ENCODE measurements around the gene VPS50.

VPS50 gene, protein sequence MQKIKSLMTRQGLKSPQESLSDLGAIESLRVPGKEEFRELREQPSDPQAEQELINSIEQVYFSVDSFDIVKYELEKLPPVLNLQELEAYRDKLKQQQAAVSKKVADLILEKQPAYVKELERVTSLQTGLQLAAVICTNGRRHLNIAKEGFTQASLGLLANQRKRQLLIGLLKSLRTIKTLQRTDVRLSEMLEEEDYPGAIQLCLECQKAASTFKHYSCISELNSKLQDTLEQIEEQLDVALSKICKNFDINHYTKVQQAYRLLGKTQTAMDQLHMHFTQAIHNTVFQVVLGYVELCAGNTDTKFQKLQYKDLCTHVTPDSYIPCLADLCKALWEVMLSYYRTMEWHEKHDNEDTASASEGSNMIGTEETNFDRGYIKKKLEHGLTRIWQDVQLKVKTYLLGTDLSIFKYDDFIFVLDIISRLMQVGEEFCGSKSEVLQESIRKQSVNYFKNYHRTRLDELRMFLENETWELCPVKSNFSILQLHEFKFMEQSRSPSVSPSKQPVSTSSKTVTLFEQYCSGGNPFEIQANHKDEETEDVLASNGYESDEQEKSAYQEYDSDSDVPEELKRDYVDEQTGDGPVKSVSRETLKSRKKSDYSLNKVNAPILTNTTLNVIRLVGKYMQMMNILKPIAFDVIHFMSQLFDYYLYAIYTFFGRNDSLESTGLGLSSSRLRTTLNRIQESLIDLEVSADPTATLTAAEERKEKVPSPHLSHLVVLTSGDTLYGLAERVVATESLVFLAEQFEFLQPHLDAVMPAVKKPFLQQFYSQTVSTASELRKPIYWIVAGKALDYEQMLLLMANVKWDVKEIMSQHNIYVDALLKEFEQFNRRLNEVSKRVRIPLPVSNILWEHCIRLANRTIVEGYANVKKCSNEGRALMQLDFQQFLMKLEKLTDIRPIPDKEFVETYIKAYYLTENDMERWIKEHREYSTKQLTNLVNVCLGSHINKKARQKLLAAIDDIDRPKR

GRCh38 chr7:93231799-93232672, at the start of gene VPS50:
TSS of gene VPS50 (plus strand) at chr7:93232366. CDS start at chr7:93232468, 102 bp downstream.
- peak; percentile 99 to 100 for ATAC-seq

DNA sequence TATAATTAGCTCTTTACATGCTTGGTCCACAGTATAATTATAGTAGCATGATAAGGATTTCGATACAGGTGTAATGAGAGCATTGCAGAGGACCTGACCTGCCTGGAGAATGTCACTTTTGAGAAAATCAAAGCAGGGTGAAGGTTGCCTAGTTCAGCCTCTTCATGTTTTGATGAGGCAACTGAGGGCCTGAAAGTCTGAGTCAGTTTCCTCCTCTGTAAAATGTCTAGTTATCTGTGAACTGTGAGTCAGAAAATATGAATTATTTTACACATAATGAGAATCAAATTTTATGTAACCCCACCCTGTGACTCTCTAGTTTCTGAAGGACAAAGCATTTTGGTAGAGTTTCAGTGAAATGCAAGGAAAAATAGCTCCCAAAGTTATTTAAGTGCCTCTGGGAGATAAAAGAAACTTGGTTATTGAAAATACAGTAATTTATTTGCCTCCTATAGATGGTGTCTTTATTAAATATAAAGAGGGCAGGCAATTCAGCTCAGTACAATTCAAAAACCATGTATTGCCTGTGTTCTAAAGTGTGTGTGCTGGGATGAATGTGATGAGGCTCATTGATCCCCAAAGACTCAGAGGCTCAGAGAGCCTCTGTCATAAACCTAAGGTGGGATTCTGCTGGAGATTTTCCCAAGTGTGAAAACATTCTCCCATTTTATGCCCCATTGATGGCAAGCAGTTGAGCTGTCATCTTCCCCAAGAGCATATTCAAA, 46.7 kb upstream of the VPS50 start:
- ATAC-seq: peak; percentile 93 to 94

GRCh38 chr7:93188870-93189634, 43.1 kb upstream of the VPS50 start:
- ATAC-seq: no peak

DNA sequence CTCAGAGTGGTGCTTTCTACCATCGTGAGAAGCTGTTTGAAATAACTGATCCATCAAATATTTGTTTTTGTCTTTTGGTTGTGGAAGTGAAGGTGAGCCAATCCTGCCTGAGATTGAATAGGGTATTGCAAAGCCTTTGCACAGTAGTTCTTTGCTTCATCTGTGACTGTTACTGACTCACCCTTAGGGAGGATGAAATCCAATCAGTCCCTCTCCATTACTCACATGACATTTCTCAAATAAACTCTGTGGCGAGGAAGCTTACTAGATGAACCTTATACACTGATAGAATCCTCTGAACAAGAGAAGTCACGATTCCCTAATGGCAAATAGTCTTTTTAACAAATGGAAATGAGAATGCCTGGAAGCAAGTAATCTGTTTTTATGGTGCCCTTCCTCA, 37.8 kb upstream of the VPS50 start:
- peak in 1 of 2 donors; percentile 48 for ATAC-seq

GRCh38 chr7:93196336-93196735, 35.8 kb upstream of the VPS50 start:
- ATAC-seq: no peak

DNA sequence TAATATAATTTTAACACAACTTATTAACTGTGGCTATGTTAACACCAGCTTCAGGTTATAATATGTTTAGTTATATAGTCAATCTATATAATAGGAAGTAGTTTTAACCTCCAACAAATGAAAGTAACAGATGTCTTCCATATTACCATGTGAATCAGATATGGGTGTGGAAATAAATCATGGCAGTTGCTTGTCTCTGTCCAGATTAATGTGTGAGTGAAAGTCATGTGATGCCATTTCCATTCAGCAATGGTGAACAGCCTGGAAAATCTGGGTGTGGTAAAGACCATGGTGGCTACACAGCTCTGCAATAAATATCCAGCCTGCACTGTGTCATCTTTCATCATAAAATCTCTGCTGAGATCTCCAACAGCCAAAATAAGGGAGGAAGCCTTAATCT, 33.7 kb upstream of the VPS50 start:
- no peak for ATAC-seq

- ATAC-seq: no peak
These were observed 29.4 kb upstream of the VPS50 start for GRCh38 chr7:93202594-93203250.

GRCh38 chr7:93203496-93203895, 28.7 kb upstream of the VPS50 start:
- no peak for ATAC-seq

GRCh38 chr7:93205046-93205445, 27.1 kb upstream of the VPS50 start:
- ATAC-seq: no peak

GRCh38 chr7:93211228-93211818, 20.8 kb upstream of the VPS50 start:
- no peak for ATAC-seq

DNA sequence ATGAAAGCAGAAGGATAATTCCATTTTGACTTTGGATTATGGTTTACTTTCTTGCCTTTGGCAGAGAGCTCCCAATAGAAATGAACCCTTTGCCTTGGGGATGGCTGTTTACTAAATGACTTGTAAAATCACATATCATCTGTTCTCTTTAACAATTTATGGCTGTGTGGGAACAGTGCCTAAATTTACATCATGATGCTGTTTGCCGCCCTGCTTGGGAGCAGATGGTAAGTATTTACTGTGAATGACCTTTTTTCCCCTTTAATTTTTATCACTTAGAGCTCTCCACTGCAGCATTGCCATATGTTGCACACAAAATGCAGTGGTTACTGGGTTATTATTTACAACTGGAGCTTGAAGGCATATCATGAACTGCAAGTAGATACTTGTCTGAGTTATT, 19.3 kb upstream of the VPS50 start:
- no peak for ATAC-seq

DNA sequence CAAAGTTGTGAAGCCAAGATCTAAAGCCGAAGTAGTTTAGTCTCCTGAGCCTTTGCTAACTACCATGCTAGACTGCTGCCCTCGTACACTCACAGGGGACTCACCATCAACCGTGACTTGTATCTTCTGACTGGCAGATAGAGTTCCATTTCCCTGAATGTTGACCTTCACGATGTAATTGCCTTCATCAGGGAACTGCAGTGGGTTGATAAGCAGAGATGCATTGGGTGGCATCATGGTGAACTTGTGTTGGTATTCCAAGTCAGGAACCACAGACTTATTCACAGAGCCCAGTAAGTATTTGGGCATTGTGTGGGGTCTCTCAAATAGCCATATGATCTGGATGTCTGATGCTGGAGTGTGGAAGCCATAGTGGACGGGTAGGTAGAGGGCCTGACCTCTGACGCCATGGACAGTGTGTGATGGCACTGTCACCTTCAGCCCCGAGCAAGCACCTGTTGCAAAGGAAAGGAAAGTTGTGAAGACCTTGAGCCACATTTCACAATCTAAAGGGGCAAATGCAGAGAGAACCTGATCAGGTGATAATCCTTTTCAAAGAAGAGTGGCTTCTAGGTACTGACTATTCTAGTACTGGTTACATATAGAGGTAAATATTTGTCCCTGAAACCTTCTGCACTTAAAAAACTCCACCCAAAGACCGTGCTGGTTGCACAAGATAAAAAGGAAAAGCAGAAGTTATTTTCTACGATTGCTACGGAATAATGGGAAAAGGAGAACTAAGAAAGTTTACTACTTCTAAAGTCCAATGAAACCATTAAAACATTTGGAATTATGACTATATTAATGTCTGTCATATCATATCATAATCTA, 13.0 kb upstream of the VPS50 start:
- no peak for ATAC-seq

- no peak for ATAC-seq
These were observed 12.3 kb upstream of the VPS50 start for GRCh38 chr7:93219868-93220267.

DNA sequence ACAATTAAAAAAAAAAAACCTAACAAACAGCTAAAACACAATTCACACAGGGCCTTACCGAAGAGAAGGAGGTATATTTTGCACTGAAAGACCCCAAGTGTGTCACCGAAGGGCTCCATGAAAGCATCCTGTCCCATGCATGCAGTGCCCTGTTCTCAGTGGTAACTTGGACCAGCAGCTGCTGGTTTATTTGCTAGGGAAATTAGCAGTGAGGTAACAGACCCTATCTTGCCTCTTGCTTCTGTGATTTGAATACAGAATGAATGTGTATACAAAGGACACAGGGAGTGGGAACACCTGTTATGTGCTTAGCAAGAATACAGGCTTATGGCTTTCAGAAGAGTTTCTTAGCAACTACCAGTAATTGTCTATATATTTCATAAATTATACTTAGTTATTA, 5.9 kb upstream of the VPS50 start, which contains the start of gene HEPACAM2:
HEPACAM2 (minus strand) TSS at position 160 of the 400 bp plus-strand sequence.
- no peak for ATAC-seq

GRCh38 chr7:93228302-93228701, 3.9 kb upstream of the VPS50 start:
- no peak for ATAC-seq

- no peak for ATAC-seq
These were observed 907 bp upstream of the VPS50 start for GRCh38 chr7:93231259-93231658.

- ATAC-seq: no peak
These were observed 480 bp downstream of the VPS50 start for GRCh38 chr7:93232673-93233018.

GRCh38 chr7:93235541-93235940, 3.4 kb downstream of the VPS50 start:
- ATAC-seq: no peak

GRCh38 chr7:93238131-93238530, 6.0 kb downstream of the VPS50 start:
- no peak for ATAC-seq
